BJ (cell line): ENCODE results near the gene RGS21. TPM values are rescaled to one million over a fixed set of nuclear protein-coding genes. Genes with fewer than 3 reads are reported as not detected.

Experiments used
- CTCF ChIA-PET: fragments of 350-600 bp; formaldehyde crosslinking; extraction: SDS; loops from one replicate; lab custom pipeline; 2021; ENCODE audit warnings: antibody characterized with exemption, inconsistent platforms; lab: Yijun Ruan, JAX
- POLR2A ChIA-PET: fragments of 300-600 bp; sonication (Branson Sonifier 250); formaldehyde crosslinking; extraction: SDS; loops from one replicate; lab custom pipeline; 2021; ENCODE audit warnings: antibody characterized with exemption; lab: Charles Lee
- DNase-seq: peaks from one replicate; pipeline ENCODE4 v3.0.0-alpha.2; 2011; ENCODE audit warnings: low read depth
- H3K27me3 ChIP-seq: 2 replicates; pipeline ENCODE4 v1.6.0; 2011; ENCODE audit warnings: low read length; ENCODE audit not compliant: control insufficient read depth, insufficient read depth
- H3K36me3 ChIP-seq: 2 replicates; pipeline ENCODE4 v1.5.1; 2011; ENCODE audit warnings: low read length; ENCODE audit not compliant: control insufficient read depth, insufficient read depth
- H3K4me3 ChIP-seq: 2 replicates; pipeline ENCODE4 v1.5.1; 2011; ENCODE audit warnings: low read depth, mild to moderate bottlenecking, control low read depth, low read length
- CTCF ChIP-seq: IDR thresholded peaks from 2 replicates; pipeline ENCODE4 v1.5.1; 2011; ENCODE audit warnings: low read depth, mild to moderate bottlenecking, control low read depth, inconsistent platforms, low read length, moderate library complexity; ENCODE audit not compliant: insufficient read depth
- polyA minus RNA-seq: library from RNA; depleted of rRNA, polyadenylated mRNA; stranded (reverse); fragments of >200 nt; gene quantifications from 2 replicates; pipeline ENCODE4 v1.2.3, GENCODE V29; 2011; rRNA and poly(A)+ RNA removed
- polyA plus RNA-seq: library from polyadenylated mRNA; depleted of rRNA; stranded (reverse); fragments of >200 nt; gene quantifications from 2 replicates; pipeline ENCODE4 v1.2.3, GENCODE V29; 2011; rRNA removed

Gene RGS21
- polyA plus RNA-seq (not detected in 2 replicates), polyA minus RNA-seq (not detected in 2 replicates)

GRCh38 chr1:192316942-192317450, at the start of gene RGS21:
TSS of gene RGS21 (plus strand) at chr1:192316992. CDS start at chr1:192343037, 26,045 bp downstream.
- TF ChIP-seq CTCF = no peak
- Histone ChIP-seq H3K27me3 (no peaks in the 10 kb centered on the region), H3K36me3 (no peaks in the 10 kb centered on the region), H3K4me3 (no peak within 1 kb of the TSS)
- CTCF ChIA-PET = no interaction called here
- no peak for DNase-seq
- POLR2A ChIA-PET = no interaction called here

- CTCF ChIA-PET = no interaction called here
- no peak for DNase-seq
- POLR2A ChIA-PET = no interaction called here
- no peak for TF ChIP-seq CTCF
- Histone ChIP-seq H3K4me3 (no peak overlapping the region), H3K36me3 (no peaks in the 10 kb centered on the region), H3K27me3 (no peaks in the 10 kb centered on the region)
Measured at GRCh38 chr1:192268468-192269052, 48.2 kb upstream of the RGS21 start.

- DNase-seq = no peak
- ChIA-PET CTCF (no interaction called here), POLR2A (no interaction called here)
- Histone ChIP-seq H3K27me3 (no peaks in the 10 kb centered on the region), H3K36me3 (no peaks in the 10 kb centered on the region), H3K4me3 (no peak overlapping the region)
- TF ChIP-seq CTCF = no peak
Measured at GRCh38 chr1:192270398-192270797, 46.4 kb upstream of the RGS21 start.

- no peak for DNase-seq
- Histone ChIP-seq H3K36me3 (no peaks in the 10 kb centered on the region), H3K27me3 (no peaks in the 10 kb centered on the region), H3K4me3 (no peak overlapping the region)
- ChIA-PET CTCF (no interaction called here), POLR2A (no interaction called here)
- no peak for TF ChIP-seq CTCF
Measured at GRCh38 chr1:192272732-192273131, 44.1 kb upstream of the RGS21 start.

GRCh38 chr1:192274588-192274987, 42.2 kb upstream of the RGS21 start:
- POLR2A ChIA-PET = no interaction called here
- CTCF ChIA-PET = no interaction called here
- no peak for TF ChIP-seq CTCF
- no peak for DNase-seq
- H3K4me3 ChIP-seq = no peak overlapping the region
- no peaks in the 10 kb centered on the region for H3K36me3 ChIP-seq
- no peaks in the 10 kb centered on the region for H3K27me3 ChIP-seq
